HepG2 (cell line): Measurements from ENCODE around the gene GPR155. TPM values are rescaled to one million over a fixed set of nuclear protein-coding genes. Genes with fewer than 3 reads are reported as not detected.

Experiments
- CCAR2 ChIP-seq: fragments of 200-400 bp; formaldehyde crosslinking; optimal IDR thresholded peaks from 2 replicates; pipeline ENCODE3; 2018; ENCODE audit warnings: low read depth, mild to moderate bottlenecking, low read length, moderate library complexity
- FOXM1 ChIP-seq: sonication (generic); formaldehyde crosslinking; IDR thresholded peaks from 2 replicates; pipeline ENCODE4 v1.5.0; 2020; ENCODE audit warnings: missing genetic modification reagents
- HNRNPL ChIP-seq: fragments of 200-400 bp; formaldehyde crosslinking; IDR thresholded peaks from 2 replicates; pipeline ENCODE4 v1.6.1; 2017; ENCODE audit warnings: mild to moderate bottlenecking, low read depth, low read length
- IKZF1 ChIP-seq: fragments of 450-650 bp; IDR thresholded peaks from 2 replicates; pipeline ENCODE4 v1.7.1; 2016
- KLF16 ChIP-seq, 2 experiments: sonication (generic) in 1 of 2; formaldehyde crosslinking in 1 of 2; IDR thresholded peaks; 2 replicates each; pipeline versions ENCODE4 v1.6.1 to v1.8.0; 2016 to 2023; ENCODE audit warnings: missing genetic modification reagents in 2 of 2, missing compliant biosample characterization in 1 of 2
- MTA1 ChIP-seq: sonication (generic); formaldehyde crosslinking; IDR thresholded peaks from 2 replicates; pipeline ENCODE4 v1.4.0; 2020; ENCODE audit warnings: missing genetic modification reagents, mild to moderate bottlenecking, borderline replicate concordance
- MYC ChIP-seq: sonication (generic); formaldehyde crosslinking; IDR thresholded peaks from 2 replicates; pipeline ENCODE4 v1.9.0; 2021; ENCODE audit warnings: missing genetic modification reagents, borderline replicate concordance
- NFE2L2 ChIP-seq: fragments of 150-350 bp; IDR thresholded peaks from 2 replicates; pipeline ENCODE4 v1.6.1; 2014; ENCODE audit warnings: low read length
- RARG ChIP-seq: sonication (generic); formaldehyde crosslinking; IDR thresholded peaks from 2 replicates; pipeline ENCODE4 v1.4.0; 2020; ENCODE audit warnings: low read depth, mild to moderate bottlenecking, missing genetic modification reagents
- THAP8 ChIP-seq: sonication (generic); formaldehyde crosslinking; IDR thresholded peaks from 2 replicates; pipeline ENCODE4 v1.5.1; 2020; ENCODE audit warnings: missing genetic modification reagents, mild to moderate bottlenecking, borderline replicate concordance
- ZMYM2 ChIP-seq: sonication (generic); formaldehyde crosslinking; IDR thresholded peaks from 2 replicates; pipeline ENCODE4 v1.8.0; 2022; ENCODE audit warnings: mild to moderate bottlenecking, missing genetic modification reagents
- ZNF256 ChIP-seq: sonication (generic); formaldehyde crosslinking; conservative IDR thresholded peaks from 2 replicates; pipeline ENCODE4 v1.4.0; 2020; ENCODE audit warnings: missing genetic modification reagents
- ZNF549 ChIP-seq: sonication (generic); formaldehyde crosslinking; IDR thresholded peaks from 2 replicates; pipeline ENCODE4 v1.5.0; 2020; ENCODE audit warnings: missing genetic modification reagents
- ZNF841 ChIP-seq: sonication (generic); formaldehyde crosslinking; IDR thresholded peaks from 2 replicates; pipeline ENCODE4 v1.8.1; 2023; ENCODE audit warnings: missing genetic modification reagents, borderline replicate concordance
- ZNF879 ChIP-seq: sonication (generic); formaldehyde crosslinking; IDR thresholded peaks from 2 replicates; pipeline ENCODE4 v1.8.1; 2023; ENCODE audit warnings: missing genetic modification reagents
- ZSCAN25 ChIP-seq: sonication (generic); formaldehyde crosslinking; IDR thresholded peaks from 2 replicates; pipeline ENCODE4 v1.8.0; 2022; ENCODE audit warnings: mild to moderate bottlenecking, missing genetic modification reagents
- polyA plus RNA-seq, 8 experiments: library from polyadenylated mRNA; depleted of rRNA in 3 of 8; stranded (reverse) in 7 of 8; unstranded in 1 of 8; fragments of >200 nt; fragmentation: Illumina TruSeq in 4 of 8; extraction: Trizol in 4 of 8; gene quantifications; 2 replicates each; pipeline versions ENCODE4 v1.2.1 to v1.2.3, GENCODE V29; 2011 to 2016; ENCODE audit warnings: low read depth in 4 of 8, missing spikeins in 1 of 8, mixed read lengths in 1 of 8; ENCODE audit not compliant: insufficient read depth in 1 of 8
- total RNA-seq, 5 experiments: library from RNA; depleted of rRNA; stranded (reverse); fragments of >200 nt; fragmentation: Illumina TruSeq; extraction: Trizol; gene quantifications; 2 replicates each; pipeline ENCODE4 v1.2.3, GENCODE V29; 2016; ENCODE audit warnings: low read depth in 1 of 5
- TF ChIP-seq, protein P1 (sequence below): sonication (generic); formaldehyde crosslinking; IDR thresholded peaks from 2 replicates; pipeline ENCODE4 v1.8.0; 2022; ENCODE audit warnings: missing genetic modification reagents, mild to moderate bottlenecking, inconsistent platforms, borderline replicate concordance
- TF ChIP-seq, protein P2 (sequence below): sonication (generic); formaldehyde crosslinking; IDR thresholded peaks from 2 replicates; pipeline ENCODE4 v1.4.0; 2020; ENCODE audit warnings: missing genetic modification reagents, mild to moderate bottlenecking, borderline replicate concordance
- TF ChIP-seq, protein P3 (sequence below): sonication (generic); formaldehyde crosslinking; IDR thresholded peaks from 2 replicates; pipeline ENCODE4; 2020; ENCODE audit warnings: missing genetic modification reagents, mild to moderate bottlenecking, borderline replicate concordance

GPR155 gene
- total and polyA plus RNA-seq, 2 of the 13 experiments (the other 11 are each of a cell fraction or from before 2014, with no cell fraction given) = 0.15 to 0.49 TPM

- peak; percentile 30; the same call in 1 of the 2 replicates for TF ChIP-seq ZMYM2 (CRISPR knock-in tag)
- TF ChIP-seq ZNF256 = 0 out of 2 replicates have a peak, but pooled peaks have one; percentile 15
- TF ChIP-seq HNRNPL = 0 out of 2 replicates have a peak, but pooled peaks have one; percentile 19
- no peak; the same call in 1 of the 2 replicates for TF ChIP-seq THAP8 (CRISPR knock-in tag)
- TF ChIP-seq, protein P1, sequence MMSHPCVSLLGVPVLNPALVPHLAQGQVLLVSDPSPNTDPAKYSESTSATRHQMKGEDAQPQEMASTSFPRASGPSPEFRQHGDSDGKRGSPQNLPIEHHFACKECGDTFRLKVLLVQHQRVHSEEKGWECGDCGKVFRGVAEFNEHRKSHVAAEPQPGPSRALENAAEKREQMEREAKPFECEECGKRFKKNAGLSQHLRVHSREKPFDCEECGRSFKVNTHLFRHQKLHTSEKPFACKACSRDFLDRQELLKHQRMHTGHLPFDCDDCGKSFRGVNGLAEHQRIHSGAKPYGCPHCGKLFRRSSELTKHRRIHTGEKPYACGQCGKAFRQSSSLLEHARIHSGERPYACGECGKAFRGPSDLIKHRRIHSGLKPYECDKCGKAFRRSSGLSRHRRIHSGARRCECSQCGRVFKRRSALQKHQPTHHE (CRISPR knock-in tag) = peak; percentile 77; the same call in 1 of the 2 replicates
- no peak for TF ChIP-seq FOXM1 (CRISPR knock-in tag)
- 0 out of 2 replicates have a peak, but pooled peaks have one; percentile 46 for TF ChIP-seq ZNF879
- TF ChIP-seq, protein P2, sequence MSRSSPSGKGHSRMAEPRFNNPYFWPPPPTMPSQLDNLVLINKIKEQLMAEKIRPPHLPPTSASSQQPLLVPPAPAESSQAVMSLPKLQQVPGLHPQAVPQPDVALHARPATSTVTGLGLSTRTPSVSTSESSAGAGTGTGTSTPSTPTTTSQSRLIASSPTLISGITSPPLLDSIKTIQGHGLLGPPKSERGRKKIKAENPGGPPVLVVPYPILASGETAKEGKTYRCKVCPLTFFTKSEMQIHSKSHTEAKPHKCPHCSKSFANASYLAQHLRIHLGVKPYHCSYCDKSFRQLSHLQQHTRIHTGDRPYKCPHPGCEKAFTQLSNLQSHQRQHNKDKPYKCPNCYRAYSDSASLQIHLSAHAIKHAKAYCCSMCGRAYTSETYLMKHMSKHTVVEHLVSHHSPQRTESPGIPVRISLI = no peak; the same call in 1 of the 2 replicates
- 0 out of 2 replicates have a peak, but pooled peaks have one; percentile 30 for TF ChIP-seq ZSCAN25
- no peak for TF ChIP-seq ZNF841
- no peak for TF ChIP-seq RARG (CRISPR knock-in tag)
- peak; percentile 33; the same call in 1 of the 2 replicates for TF ChIP-seq MTA1 (CRISPR knock-in tag)
- no peak for TF ChIP-seq ZNF549 (CRISPR knock-in tag)
- peak in 1 of 2 experiments; percentile 76; a peak in 2 of 4 replicates for TF ChIP-seq KLF16 (CRISPR knock-in tag; IDR thresholded peaks at IDR 0.05)
- TF ChIP-seq NFE2L2 = no peak
- peak; percentile 67 for TF ChIP-seq CCAR2
- TF ChIP-seq MYC = peak; percentile 69; the same call in 1 of the 2 replicates
- no peak for TF ChIP-seq IKZF1
- TF ChIP-seq, protein P3, sequence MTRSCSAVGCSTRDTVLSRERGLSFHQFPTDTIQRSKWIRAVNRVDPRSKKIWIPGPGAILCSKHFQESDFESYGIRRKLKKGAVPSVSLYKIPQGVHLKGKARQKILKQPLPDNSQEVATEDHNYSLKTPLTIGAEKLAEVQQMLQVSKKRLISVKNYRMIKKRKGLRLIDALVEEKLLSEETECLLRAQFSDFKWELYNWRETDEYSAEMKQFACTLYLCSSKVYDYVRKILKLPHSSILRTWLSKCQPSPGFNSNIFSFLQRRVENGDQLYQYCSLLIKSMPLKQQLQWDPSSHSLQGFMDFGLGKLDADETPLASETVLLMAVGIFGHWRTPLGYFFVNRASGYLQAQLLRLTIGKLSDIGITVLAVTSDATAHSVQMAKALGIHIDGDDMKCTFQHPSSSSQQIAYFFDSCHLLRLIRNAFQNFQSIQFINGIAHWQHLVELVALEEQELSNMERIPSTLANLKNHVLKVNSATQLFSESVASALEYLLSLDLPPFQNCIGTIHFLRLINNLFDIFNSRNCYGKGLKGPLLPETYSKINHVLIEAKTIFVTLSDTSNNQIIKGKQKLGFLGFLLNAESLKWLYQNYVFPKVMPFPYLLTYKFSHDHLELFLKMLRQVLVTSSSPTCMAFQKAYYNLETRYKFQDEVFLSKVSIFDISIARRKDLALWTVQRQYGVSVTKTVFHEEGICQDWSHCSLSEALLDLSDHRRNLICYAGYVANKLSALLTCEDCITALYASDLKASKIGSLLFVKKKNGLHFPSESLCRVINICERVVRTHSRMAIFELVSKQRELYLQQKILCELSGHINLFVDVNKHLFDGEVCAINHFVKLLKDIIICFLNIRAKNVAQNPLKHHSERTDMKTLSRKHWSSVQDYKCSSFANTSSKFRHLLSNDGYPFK (CRISPR knock-in tag) = peak; percentile 85; the same call in 1 of the 2 replicates
Measured at GRCh38 chr2:174395284-174395968, 91.4 kb downstream of the GPR155 start, which contains the start of gene SCRN3 (continued).
